GM11168 (cell line): ENCODE data around the gene SLC6A6.

ENCODE experiments used
- in situ Hi-C: fragments of 300-500 bp; cut with MboI; formaldehyde crosslinking; loops from one replicate; pipeline ENCODE4 v1.12.0; 2022; ENCODE audit warnings: low sequenced_read_pairs; ENCODE audit not compliant: unreplicated experiment

The SLC6A6 gene

GRCh38 chr3:14461006-14461747 lies 58.8 kb downstream of the SLC6A6 start:
- in situ Hi-C loops = loop anchor here (5.0 kb wide), 1 partner anchor 204 kb away; no protein-coding TSS in a partner anchor

DNA sequence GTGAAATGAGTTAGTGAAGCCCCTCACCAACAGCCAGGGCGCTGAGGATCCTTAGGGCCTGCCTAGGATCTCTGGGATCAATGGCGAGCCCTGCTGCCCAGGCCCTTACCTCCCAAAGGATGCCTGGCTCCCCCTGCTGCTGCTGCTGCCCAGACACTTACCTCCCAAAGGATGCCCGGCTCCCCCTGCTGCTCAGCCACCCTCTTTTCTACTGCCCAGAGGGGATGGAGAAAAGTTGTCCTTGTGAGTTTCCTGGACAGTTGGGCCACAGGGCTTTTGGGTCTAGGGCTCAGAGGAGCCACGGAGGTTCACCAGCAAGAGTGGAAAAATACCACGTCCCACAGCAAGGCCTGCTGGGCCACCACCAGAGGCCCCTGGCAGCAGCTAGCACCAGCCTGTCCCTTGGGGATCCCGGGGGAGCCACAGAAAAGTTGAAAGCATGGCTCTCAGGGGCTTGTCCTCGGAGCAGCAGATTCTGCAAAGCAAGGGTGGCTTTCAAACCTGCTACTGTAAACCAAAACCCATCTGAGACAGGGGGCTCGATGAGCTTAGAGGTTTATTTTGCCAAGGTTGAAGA lies 59.4 kb downstream of the SLC6A6 start:
- in situ Hi-C loops = loop anchor here (5.0 kb wide), 1 partner anchor 205 kb away; no protein-coding TSS in a partner anchor

GRCh38 chr3:14462738-14463137 lies 60.3 kb downstream of the SLC6A6 start:
- in situ Hi-C loops = loop anchor here (5.0 kb wide), 1 partner anchor 205 kb away; no protein-coding TSS in a partner anchor

GRCh38 chr3:14463330-14464140 lies 61.1 kb downstream of the SLC6A6 start:
- in situ Hi-C loops = loop anchor here (5.0 kb wide), 1 partner anchor 206 kb away; no protein-coding TSS in a partner anchor

DNA sequence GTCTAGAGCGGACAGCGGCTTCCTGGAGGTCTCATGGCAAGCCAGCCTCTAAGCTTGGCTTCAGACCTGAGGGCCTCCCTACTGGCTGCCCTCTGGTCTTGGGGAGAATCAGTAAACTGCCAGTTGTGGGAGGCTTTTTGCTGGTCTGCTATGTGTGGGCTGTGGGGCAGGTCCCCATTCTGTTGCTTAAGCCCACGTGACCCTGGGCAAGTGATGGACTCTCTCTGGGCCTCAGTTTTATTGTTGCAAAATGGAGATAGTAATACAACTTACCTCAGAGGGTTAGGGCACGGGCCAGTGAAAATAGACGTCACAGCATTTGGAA lies 61.7 kb downstream of the SLC6A6 start:
- in situ Hi-C loops = loop anchor here (5.0 kb wide), 1 partner anchor 207 kb away; no protein-coding TSS in a partner anchor

DNA sequence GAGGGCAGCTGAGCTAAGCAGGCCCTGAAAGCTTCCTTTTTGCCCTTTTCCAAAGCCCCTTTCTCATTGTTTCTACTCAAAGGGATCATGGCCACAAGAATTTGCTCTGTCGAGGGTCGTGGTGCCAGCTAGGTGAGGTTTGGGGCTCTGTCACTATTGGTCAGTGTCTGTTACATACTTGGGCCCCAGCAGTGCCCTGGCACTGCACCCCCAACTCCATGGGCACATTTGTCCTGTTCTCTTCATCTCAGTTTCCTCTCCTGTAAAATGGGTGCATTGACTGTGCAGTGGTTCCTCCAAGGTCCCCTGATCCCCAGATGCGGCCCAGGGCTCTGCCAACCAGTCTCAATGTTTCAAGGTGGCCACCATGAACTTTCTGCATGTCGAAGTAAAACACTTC lies 62.1 kb downstream of the SLC6A6 start:
- in situ Hi-C loops = loop anchor here (5.0 kb wide), 1 partner anchor 207 kb away; no protein-coding TSS in a partner anchor

DNA sequence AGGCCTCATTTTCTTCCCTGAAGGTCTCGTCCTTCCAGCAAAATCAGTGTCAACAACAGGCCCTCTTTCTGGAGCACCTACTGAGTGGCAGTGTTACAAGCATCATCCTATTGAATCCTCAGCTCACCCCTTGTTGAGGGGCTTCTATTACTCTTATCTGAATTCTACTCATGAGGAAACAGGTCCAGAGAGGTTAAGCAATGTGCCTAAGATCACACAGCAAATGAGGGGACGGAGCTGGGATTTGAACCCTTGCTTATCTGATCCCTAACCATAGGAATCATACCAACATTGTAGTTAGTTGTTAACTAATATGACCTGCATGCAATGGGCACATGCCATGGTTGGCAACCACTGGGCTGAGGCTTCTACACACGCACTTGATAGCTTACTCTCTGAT lies 63.0 kb downstream of the SLC6A6 start:
- in situ Hi-C loops = loop anchor here (5.0 kb wide), 1 partner anchor 73 kb away; no protein-coding TSS in a partner anchor

- in situ Hi-C loops = loop anchor here (5.0 kb wide), 1 partner anchor 74 kb away; no protein-coding TSS in a partner anchor
These were observed 63.9 kb downstream of the SLC6A6 start for GRCh38 chr3:14466179-14466903.

DNA sequence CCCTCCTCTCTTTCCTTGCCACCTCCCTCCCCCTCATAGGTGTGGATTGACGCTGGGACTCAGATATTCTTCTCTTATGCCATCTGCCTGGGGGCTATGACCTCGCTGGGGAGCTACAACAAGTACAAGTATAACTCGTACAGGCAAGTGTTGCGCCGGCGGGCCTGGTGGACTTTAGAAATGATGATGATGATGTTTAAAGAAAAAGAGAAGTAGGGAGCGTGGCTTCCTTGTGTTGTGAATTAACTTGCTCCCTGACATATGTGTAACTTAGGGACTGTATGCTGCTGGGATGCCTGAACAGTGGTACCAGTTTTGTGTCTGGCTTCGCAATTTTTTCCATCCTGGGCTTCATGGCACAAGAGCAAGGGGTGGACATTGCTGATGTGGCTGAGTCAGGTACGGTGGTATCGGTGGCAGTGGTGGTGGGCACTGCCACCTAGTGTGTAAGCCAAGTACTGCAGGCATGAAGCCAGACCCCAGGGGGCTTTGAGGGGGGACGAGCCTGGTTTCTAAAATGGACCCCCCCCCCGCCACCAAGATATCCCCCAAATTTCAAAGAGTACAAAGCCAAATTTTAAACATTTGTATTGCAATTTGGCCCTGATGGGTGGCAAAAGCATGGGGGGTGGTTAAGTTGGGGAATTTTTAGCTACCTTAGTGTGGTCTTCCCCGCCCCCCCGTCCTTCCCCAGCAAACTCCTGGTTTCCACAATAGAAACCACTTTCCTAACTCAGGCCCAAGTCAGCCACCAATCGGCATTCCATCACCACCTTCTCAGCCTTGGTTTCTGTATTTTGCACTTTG lies 65.6 kb downstream of the SLC6A6 start:
- in situ Hi-C loops = loop anchor here (5.0 kb wide), 1 partner anchor 76 kb away; no protein-coding TSS in a partner anchor

DNA sequence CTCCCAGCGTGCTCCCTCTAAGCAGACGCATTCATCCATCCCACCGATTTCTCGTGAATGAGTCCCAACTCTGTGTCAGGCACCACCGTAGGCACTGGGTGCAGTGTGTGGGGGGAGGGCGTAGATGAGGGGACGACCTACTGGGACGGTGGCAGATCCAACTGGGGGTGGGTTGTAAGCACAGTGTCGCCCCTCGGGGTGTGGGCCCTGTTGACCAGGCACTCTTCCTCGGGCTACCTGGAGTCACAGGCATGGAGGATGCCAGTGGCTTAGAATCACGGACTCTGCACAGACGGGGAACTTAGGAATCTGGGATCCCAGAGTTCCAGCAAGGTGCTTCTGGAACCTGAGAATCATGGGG lies 66.2 kb downstream of the SLC6A6 start:
- in situ Hi-C loops = loop anchor here (5.0 kb wide), 1 partner anchor 76 kb away; no protein-coding TSS in a partner anchor

- in situ Hi-C loops = no loop called here
These were observed 68.1 kb downstream of the SLC6A6 start for GRCh38 chr3:14470461-14470860.

- in situ Hi-C loops = no loop called here
These were observed 68.6 kb downstream of the SLC6A6 start for GRCh38 chr3:14471016-14471415.

DNA sequence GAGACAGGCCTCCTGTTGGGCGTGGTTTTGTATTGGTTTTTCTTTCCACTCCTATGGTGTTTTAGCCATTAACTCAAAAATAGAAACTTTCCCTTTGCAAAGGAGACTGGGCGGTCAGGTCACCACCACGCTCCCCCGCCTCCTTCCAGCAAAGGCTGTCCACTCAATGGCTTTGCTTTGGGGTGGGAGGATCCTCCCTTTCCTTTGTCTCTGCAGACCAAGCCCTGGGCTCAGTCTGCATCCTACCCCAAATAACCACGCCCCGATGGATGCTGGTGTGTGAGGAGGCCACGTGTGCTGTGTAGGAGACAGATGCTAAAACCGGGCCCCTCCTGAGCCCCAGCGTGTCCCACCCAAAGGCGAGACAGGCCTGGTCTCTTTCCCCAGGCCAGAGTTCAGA lies 69.3 kb downstream of the SLC6A6 start:
- in situ Hi-C loops = no loop called here

DNA sequence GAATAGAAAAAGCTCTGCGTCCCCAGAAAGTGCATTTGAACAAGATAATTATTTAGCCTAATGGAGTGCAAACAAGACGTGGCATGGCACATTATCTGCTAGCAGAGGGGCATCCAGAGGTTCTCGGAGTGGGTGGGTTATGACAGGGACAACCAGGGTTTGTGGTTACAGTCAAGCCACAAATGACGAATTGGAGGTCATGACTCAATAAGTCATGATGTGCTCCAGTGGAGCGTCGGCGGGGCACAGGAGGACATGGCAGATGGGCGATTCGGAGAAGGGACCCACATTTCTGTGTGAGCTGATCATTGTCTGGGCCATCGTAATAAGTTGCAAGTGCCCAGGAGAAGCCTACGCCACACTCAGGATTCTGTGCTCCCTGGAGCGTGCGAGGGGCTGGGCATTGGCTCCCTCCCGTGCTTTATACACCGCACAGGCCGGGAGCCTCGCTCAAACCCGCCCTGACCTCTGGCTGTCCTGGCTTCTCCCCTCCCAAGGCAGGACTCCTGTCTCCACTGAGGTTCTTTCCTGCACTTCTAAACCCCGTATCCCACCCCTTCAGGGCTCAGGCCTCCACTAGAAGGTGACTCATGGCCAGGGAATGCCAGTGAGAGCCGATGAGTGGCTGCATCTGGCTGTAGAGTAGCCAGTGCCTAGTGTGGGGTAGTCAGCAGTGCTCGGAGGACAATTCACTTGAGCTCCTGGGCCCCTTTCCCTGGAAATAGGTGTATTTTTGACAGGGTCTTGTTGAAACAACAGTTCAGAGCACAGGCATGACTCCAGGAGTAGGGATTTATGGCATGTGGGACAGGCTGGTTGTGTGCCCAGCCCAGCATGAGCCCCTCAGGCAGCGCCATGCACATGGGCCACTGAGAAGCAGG lies 70.3 kb downstream of the SLC6A6 start:
- in situ Hi-C loops = no loop called here

DNA sequence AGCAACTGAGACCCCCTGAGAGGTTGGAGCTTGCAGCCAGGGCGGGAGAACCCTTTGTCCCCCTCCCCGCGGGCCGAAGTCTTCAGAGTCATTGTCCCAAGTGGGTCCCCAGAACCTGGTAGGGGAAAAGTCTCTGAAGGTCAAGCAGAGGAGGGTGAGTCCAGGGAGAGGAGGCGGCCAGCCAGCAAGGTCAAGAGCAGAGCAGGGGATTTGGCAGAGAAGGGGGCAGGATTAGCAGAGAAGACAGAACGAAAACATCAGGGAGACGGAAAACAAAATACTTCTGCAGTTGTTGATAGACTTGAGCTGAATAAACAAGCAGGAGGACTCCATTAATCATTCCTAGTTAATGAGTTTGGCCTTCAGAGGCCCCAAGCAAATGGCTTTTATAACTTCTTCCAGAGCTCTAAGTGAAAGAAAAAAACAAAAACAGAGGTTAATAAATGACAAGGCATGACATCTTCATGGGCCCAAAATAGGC lies 71.0 kb downstream of the SLC6A6 start:
- in situ Hi-C loops = no loop called here

DNA sequence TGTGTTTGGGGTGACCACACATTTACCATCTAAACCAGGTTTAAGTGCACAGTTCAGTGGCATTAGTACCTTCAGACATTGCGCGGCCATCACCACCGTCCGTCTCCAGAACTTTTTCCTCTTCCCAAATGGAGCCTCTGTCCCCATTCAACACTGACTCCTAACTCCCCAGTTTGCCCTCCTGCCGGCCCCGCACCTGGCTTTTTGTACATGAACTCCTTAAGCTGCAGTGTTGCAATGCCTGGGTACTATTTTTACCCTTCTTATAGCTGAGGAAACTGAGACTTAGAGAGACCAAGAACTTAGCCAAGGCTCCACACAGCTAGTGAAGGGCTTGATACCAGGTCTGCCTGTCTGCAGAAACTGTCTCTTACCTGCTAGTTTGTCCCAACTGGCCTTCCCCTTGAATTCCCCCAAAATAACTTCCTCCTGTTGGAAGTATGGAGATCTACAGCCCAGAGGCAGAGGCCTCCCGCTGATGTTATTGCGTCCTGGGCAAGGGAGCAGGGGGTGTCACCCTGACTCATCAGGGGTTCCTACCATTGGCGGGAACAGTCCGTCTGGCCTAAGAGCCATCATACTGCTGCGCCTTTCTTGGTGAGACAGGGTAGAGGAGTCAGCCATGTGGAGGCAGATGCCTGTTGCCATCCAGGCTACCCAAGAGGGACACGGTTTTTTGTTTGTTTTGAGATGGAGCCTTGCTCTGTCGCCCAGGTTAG lies 72.1 kb downstream of the SLC6A6 start:
- in situ Hi-C loops = no loop called here

DNA sequence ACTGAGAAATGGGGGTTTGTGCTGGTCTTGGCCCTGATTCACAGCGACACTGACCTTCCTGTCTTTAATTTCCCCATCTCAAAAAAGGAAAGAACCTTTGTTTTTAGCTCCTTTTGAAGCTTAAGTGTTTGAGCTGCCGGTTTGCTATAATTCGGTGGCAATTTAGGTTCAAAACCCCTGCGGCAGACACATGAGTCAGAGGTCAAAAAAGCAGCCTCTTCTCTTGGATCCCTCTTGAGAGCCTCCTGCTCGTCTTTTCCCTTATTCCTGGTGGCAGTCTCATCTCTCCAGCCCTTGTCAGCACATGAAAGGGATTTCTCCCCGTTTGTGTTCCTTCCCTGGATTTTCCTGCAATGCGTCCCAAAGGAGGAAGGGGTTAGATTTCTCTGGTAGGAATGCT lies 73.2 kb downstream of the SLC6A6 start:
- in situ Hi-C loops = no loop called here
